NCI-H524 (cell line): ENCODE measurements around the gene SPI1.
"Not testable (repeated sequence)": the region's sequence is repeated elsewhere in the genome, so short reads cannot be mapped to it uniquely, and the experiment has no call there.

ENCODE experiments used
- DNase-seq, 2 experiments: peaks; one replicate each; lab custom pipeline; 2025; lab: John Stamatoyannopoulos, UW

The SPI1 gene

GRCh38 chr11:47324520-47324919 is 53.8 kb downstream of the SPI1 start:
- no peak for DNase-seq

DNA sequence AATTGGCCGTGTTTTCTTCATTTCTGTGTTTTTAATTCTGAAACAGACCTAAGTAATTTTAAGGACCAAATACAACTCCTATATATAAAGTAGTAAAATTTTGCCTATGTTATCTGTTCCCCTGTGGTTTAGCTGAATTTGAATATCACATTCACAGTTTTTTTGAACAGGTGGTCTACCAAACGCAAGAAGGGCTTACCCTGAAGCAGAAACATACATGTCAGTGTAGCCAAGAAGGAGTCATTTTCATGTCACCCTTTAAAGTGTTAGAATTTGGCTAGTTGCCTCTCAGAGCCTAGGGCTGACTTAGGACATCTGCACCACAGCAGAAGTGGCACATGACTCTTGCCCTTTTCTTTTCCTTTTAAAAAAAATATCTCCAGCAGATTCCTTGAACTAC is 60.2 kb downstream of the SPI1 start:
- no peak for DNase-seq

DNA sequence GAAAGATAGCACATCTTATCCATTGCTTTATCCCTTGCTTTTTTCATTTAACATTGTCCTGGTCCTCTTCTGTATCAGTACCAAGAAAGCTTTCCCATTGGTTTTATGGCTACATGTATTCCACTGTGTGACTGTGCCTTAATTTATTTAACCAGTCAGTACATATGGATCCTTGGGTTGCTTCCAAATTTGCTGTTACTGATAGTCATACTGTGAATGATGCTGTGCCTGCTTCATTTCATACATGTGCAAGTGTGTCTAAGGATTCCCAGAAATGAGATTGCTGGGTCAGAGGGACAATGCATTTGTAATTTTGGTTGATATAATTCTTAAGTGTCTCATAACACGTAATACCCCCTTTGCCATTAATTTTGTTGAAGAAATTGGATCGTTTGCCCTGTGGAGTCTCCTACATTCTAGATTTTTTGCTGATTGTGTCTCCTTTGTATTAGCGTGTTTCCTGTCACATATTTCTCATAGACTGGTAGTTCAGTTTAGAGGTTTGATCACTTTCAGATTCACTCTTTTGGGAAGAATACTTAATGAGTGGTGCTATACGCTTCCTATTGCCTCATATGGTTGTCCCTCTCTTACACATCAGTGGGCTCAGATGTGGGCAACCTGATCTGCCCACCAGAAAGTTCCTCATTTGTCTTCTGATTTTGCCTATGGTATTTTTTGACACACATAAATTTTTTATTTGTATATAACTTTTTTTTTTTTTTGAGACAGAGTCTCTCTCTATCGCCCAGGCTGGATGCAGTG is 61.1 kb downstream of the SPI1 start:
- no peak for DNase-seq

- DNase-seq = not testable (repeated sequence)
Observed at GRCh38 chr11:47316501-47316900, 61.8 kb downstream of the SPI1 start.

- DNase-seq = no peak
Observed at GRCh38 chr11:47314992-47315391, 63.4 kb downstream of the SPI1 start.

DNA sequence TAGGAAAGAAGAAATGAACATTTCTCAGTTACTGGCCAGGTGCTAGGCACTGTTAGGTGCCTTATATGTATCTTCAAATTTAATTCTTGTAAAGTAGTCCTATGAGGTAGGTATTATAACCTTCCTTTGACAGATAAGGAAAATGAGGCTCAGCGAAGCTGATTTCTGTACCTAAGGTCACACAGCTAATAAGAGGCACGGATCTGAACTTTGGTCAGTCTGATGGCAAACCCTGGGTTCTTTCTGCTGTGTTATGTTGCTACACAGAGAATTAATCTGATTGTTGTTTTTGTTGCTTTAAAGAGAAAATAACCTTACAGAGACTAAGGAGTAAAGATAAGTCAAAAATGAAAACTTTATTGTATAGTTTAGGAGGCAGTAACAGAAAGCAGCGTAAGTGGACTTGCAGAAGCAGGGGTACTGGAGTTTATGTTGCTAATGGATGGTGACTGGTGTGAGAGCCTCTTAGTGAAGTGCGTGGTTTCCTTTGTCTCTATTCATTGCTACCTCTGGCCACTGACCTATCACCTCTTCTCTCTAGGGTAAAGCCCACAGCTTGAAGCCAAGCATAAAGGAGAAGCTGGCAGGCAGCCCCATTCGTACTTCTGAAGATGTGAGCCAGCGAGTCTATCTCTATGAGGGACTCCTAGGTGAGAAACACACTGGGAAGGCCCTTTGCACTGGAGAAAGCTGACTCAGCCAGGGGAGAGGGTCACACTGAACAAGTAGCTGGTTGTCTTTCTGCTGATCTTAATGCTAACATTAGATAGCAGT is 70.1 kb downstream of the SPI1 start:
- DNase-seq = no peak

DNA sequence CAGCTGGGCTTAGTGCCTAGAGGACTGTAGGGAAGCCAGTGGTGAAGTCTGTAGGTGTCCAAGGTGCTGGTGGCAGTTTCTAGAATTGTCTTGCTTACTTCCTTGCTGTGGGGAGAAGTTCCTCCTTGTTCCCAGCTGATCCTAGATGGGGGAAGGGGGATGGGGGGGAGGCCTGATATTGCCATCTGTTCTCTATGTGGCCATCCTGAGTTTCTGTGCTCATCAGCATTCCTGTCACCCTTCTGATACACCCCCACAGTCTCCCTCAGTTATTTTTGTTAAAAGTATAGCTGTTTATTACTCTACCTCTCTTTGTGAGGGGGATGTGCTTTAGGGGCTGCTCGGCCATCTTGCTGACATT is 71.9 kb downstream of the SPI1 start:
- peak; percentile 81 to 82 for DNase-seq

GRCh38 chr11:47305734-47306483 is 72.4 kb downstream of the SPI1 start:
- DNase-seq = peak; percentile 91 to 97
